Measurements from ENCODE around the gene ZBTB32. TPM values are rescaled to one million over a fixed set of nuclear protein-coding genes. Genes with fewer than 3 reads are reported as not detected.

Gene ZBTB32
- total and polyA plus RNA-seq, 2 experiments from 2014 or later, result 0.65 TPM; not detected in 1

GRCh38 chr19:35696835-35697234 is 7.5 kb upstream of the ZBTB32 start:
- Histone ChIP-seq H3K4me1 (ENCODE audit: insufficient read depth) (no peaks in the 10 kb centered on the region; the same call in 1 of the 2 replicates), H3K27ac (ENCODE audit: low read depth) (no peak overlapping the region), H3K4me3 (no peak overlapping the region), H4K20me1 (replicated peaks; ENCODE audit: insufficient read depth) (no peaks in the 10 kb centered on the region), H2AFZ (no peak overlapping the region), H3K9me2 (ENCODE audit: insufficient read depth) (no peaks in the 10 kb centered on the region), H3F3A (replicated peaks; ENCODE audit: low read depth) (0 out of 2 replicates have a peak, but pooled peaks cover 2% of the 10 kb centered on the region), H3K36me3 (ENCODE audit: insufficient read depth) (no peaks in the 10 kb centered on the region), H3K4me2 (no peak overlapping the region), H3K27me3 (ENCODE audit: insufficient read depth) (no peaks in the 10 kb centered on the region), H3K79me2 (replicated peaks; ENCODE audit: insufficient read depth) (no peaks in the 10 kb centered on the region)
- H3K36me3 Mint-ChIP-seq (ENCODE audit: low read depth), result no peaks in the 10 kb centered on the region
- H3K4me3 Mint-ChIP-seq, result no peak overlapping the region
- no peak for ATAC-seq
- H3K27me3 Mint-ChIP-seq (ENCODE audit: insufficient read depth, low read depth, poor library complexity), result no peaks in the 10 kb centered on the region
- H3K9me3 Mint-ChIP-seq, result no peaks in the 10 kb centered on the region
- no peak overlapping the region for H3K27ac Mint-ChIP-seq
- peaks cover 3% of the 10 kb centered on the region; the same call in 2 of the 3 replicates for H3K4me1 Mint-ChIP-seq
- no peak for TF ChIP-seq NANOG (IDR thresholded peaks at IDR 0.05; ENCODE audit: borderline replicate concordance)
- no peak for TF ChIP-seq CTCF (conservative IDR thresholded peaks at IDR 0.05; ENCODE audit: low read depth in 2 of 2)
- TF ChIP-seq EZH2 (IDR thresholded peaks at IDR 0.05; ENCODE audit: low read depth, unreplicated experiment), result no peak
- no peak for TF ChIP-seq ETS1 (IDR thresholded peaks at IDR 0.05)
- TF ChIP-seq CREB1 (CRISPR knock-in tag; IDR thresholded peaks at IDR 0.05; ENCODE audit: low read depth), result no peak
- no peak for TF ChIP-seq ZNF462 (CRISPR knock-in tag; IDR thresholded peaks at IDR 0.05)
- no peak for TF ChIP-seq ZNF114 (CRISPR knock-in tag; IDR thresholded peaks at IDR 0.05)
- no peak for TF ChIP-seq ZNF331 (CRISPR knock-in tag; IDR thresholded peaks at IDR 0.05; ENCODE audit: low read depth)
- no peak for TF ChIP-seq STAT1 (IDR thresholded peaks at IDR 0.05; ENCODE audit: unreplicated experiment)
- no peak for TF ChIP-seq JUNB (IDR thresholded peaks at IDR 0.05; ENCODE audit: unreplicated experiment)
- no peak for TF ChIP-seq REST (IDR thresholded peaks at IDR 0.05; ENCODE audit: unreplicated experiment)
- no peak for TF ChIP-seq POLR2AphosphoS5 (IDR thresholded peaks at IDR 0.05; ENCODE audit: low read depth)
- no peak for TF ChIP-seq EZH2phosphoT487 (IDR thresholded peaks at IDR 0.05; ENCODE audit: unreplicated experiment)
- no peak for DNase-seq (ENCODE audit: low spot score)
